ENCODE data around the gene NCAM2.

DNA sequence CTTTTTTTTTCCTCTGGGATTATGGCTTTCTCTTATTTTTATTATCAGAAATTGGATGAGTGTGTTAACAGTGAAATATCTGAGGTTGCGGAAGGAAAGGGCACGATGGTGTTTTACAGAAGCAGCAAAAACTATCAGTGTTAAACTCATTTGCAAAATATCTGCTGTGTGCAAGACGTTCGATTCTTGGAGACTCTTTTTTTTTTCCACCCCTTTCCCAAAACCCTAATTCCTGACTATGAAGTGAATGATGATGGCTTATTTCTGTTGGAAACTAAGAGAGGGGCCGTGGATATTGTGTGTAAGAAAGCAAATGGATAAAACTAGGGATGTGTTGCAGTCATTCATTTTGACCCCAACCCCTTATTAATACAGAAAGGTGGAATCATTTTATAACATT lies 677 bp downstream of the NCAM2 start:
- TF ChIP-seq EP300 (IDR thresholded peaks at IDR 0.05): no peak
- TF ChIP-seq, protein P1, sequence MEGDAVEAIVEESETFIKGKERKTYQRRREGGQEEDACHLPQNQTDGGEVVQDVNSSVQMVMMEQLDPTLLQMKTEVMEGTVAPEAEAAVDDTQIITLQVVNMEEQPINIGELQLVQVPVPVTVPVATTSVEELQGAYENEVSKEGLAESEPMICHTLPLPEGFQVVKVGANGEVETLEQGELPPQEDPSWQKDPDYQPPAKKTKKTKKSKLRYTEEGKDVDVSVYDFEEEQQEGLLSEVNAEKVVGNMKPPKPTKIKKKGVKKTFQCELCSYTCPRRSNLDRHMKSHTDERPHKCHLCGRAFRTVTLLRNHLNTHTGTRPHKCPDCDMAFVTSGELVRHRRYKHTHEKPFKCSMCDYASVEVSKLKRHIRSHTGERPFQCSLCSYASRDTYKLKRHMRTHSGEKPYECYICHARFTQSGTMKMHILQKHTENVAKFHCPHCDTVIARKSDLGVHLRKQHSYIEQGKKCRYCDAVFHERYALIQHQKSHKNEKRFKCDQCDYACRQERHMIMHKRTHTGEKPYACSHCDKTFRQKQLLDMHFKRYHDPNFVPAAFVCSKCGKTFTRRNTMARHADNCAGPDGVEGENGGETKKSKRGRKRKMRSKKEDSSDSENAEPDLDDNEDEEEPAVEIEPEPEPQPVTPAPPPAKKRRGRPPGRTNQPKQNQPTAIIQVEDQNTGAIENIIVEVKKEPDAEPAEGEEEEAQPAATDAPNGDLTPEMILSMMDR (IDR thresholded peaks at IDR 0.05): no peak
